Neural progenitor cell (in vitro differentiated cells): ENCODE measurements around the gene TEAD2. TPM values are rescaled to one million over a fixed set of nuclear protein-coding genes. Genes with fewer than 3 reads are reported as not detected.
A peak's percentile ranks its signal among the peaks of the same experiment; 100 is the strongest.

Experiments
- DNase-seq: peaks from one replicate; pipeline ENCODE4 v3.0.0-alpha.2; 2016; ENCODE audit warnings: low spot score
- H2AFZ ChIP-seq: fragments of 200-600 bp; sonication (generic); replicated peaks from 2 replicates; pipeline ENCODE4 v1.6.1; 2016; ENCODE audit warnings: antibody characterized with exemption
- H3F3A ChIP-seq: fragments of 200-600 bp; sonication (generic); 2 replicates; pipeline ENCODE4 v1.6.1; 2016; ENCODE audit warnings: antibody characterized with exemption, low read depth
- H3K27ac ChIP-seq: fragments of 200-600 bp; sonication (generic); 2 replicates; pipeline ENCODE4 v1.5.1; 2016; ENCODE audit warnings: mild to moderate bottlenecking
- H3K27me3 ChIP-seq: fragments of 200-600 bp; sonication (generic); 2 replicates; pipeline ENCODE4 v1.6.1; 2016; ENCODE audit warnings: mild to moderate bottlenecking, moderate library complexity
- H3K36me3 ChIP-seq: fragments of 200-600 bp; sonication (generic); 2 replicates; pipeline ENCODE4 v1.5.1; 2016
- H3K4me1 ChIP-seq: fragments of 200-600 bp; sonication (generic); 2 replicates; pipeline ENCODE4 v1.6.1; 2016; ENCODE audit warnings: mixed run types
- H3K4me2 ChIP-seq: fragments of 200-600 bp; sonication (generic); 2 replicates; pipeline ENCODE4 v1.6.1; 2016
- H3K4me3 ChIP-seq: fragments of 200-600 bp; sonication (generic); 2 replicates; pipeline ENCODE4 v1.5.1; 2016
- H3K79me2 ChIP-seq: fragments of 200-600 bp; sonication (generic); 2 replicates; pipeline ENCODE4 v1.6.1; 2016; ENCODE audit warnings: low read depth
- H3K9ac ChIP-seq: fragments of 200-600 bp; sonication (generic); 2 replicates; pipeline ENCODE4 v1.6.1; 2016
- H3K9me3 ChIP-seq: fragments of 200-600 bp; sonication (generic); 2 replicates; pipeline ENCODE4 v1.5.1; 2016; ENCODE audit warnings: low read depth
- H4K20me1 ChIP-seq: fragments of 200-600 bp; sonication (generic); 2 replicates; pipeline ENCODE4 v1.6.1; 2016; ENCODE audit warnings: low read depth
- H3K27ac Mint-ChIP-seq: 3 replicates; pipeline ENCODE4 v1.8.0; 2021; ENCODE audit warnings: mixed read lengths
- H3K27me3 Mint-ChIP-seq: 2 replicates; pipeline ENCODE4 v1.8.0; 2022; ENCODE audit warnings: low read depth, mild to moderate bottlenecking, inconsistent platforms, moderate library complexity, mixed read lengths; ENCODE audit not compliant: insufficient read depth
- H3K36me3 Mint-ChIP-seq: 3 replicates; pipeline ENCODE4 v1.8.0; 2021; ENCODE audit warnings: mixed read lengths
- H3K4me1 Mint-ChIP-seq: 3 replicates; pipeline ENCODE4 v1.8.0; 2021; ENCODE audit warnings: mixed read lengths
- H3K4me3 Mint-ChIP-seq: 3 replicates; pipeline ENCODE4 v1.8.0; 2021; ENCODE audit warnings: mild to moderate bottlenecking, moderate library complexity, mixed read lengths
- H3K9me3 Mint-ChIP-seq: 3 replicates; pipeline ENCODE4 v1.8.0; 2020; ENCODE audit warnings: mixed read lengths
- CTCF ChIP-seq: fragments of 200-600 bp; sonication (generic); IDR thresholded peaks from 2 replicates; pipeline ENCODE4 v1.5.1; 2017; ENCODE audit warnings: antibody characterized with exemption, mild to moderate bottlenecking
- EZH2 ChIP-seq: fragments of 200-600 bp; sonication (generic); IDR thresholded peaks from 2 replicates; pipeline ENCODE4 v1.6.1; 2017; ENCODE audit warnings: antibody characterized with exemption, mild to moderate bottlenecking, moderate library complexity
- EZH2phosphoT487 ChIP-seq: fragments of 200-600 bp; sonication (generic); IDR thresholded peaks from 2 replicates; pipeline ENCODE4 v1.6.1; 2017; ENCODE audit warnings: antibody characterized with exemption
- total RNA-seq: library from RNA; depleted of rRNA; stranded (reverse); fragments of >200 nt; gene quantifications from 2 replicates; pipeline ENCODE4 v1.2.3, GENCODE V29; 2015; ENCODE audit warnings: low replicate concordance

Gene TEAD2
- total RNA-seq, 1 donor from 2014 or later = 125 TPM

GRCh38 chr19:49338691-49339300 is 23.4 kb downstream of the TEAD2 start:
- Histone ChIP-seq H2AFZ (no peak overlapping the region), H3K27ac (peak overlapping the region; percentile 18), H3K27me3 (no peaks in the 10 kb centered on the region), H3K9ac (no peak overlapping the region), H3K4me3 (peak overlapping the region; percentile 39), H3K4me2 (peak overlapping the region; percentile 73), H3K36me3 (peaks cover 6% of the 10 kb centered on the region), H4K20me1 (peaks cover 61% of the 10 kb centered on the region), H3K4me1 (no peaks in the 10 kb centered on the region), H3K79me2 (no peaks in the 10 kb centered on the region), H3F3A (peaks cover 51% of the 10 kb centered on the region), H3K9me3 (no peaks in the 10 kb centered on the region)
- Mint-ChIP-seq H3K4me3 (peak overlapping the region; percentile 76), H3K4me1 (peaks cover 31% of the 10 kb centered on the region), H3K9me3 (no peaks in the 10 kb centered on the region), H3K27ac (peak overlapping the region; percentile 86), H3K36me3 (peaks cover 37% of the 10 kb centered on the region), H3K27me3 (peaks cover 11% of the 10 kb centered on the region)
- peak; percentile 20 for TF ChIP-seq CTCF
- no peak for TF ChIP-seq EZH2phosphoT487
- peak; percentile 98 for DNase-seq

GRCh38 chr19:49338023-49338677 is 24.1 kb downstream of the TEAD2 start:
- no peaks in the 10 kb centered on the region for H3K79me2 ChIP-seq
- Mint-ChIP-seq H3K36me3 (peaks cover 34% of the 10 kb centered on the region), H3K4me1 (peaks cover 36% of the 10 kb centered on the region), H3K27ac (peak overlapping the region; percentile 86), H3K27me3 (peaks cover 15% of the 10 kb centered on the region), H3K9me3 (no peaks in the 10 kb centered on the region), H3K4me3 (peak overlapping the region; percentile 76)
- no peaks in the 10 kb centered on the region for H3K27me3 ChIP-seq
- peaks cover 48% of the 10 kb centered on the region for H3F3A ChIP-seq
- TF ChIP-seq EZH2 = no peak
- TF ChIP-seq CTCF = no peak
- no peak for TF ChIP-seq EZH2phosphoT487
- no peaks in the 10 kb centered on the region for H3K4me1 ChIP-seq
- H3K9ac ChIP-seq = no peak overlapping the region
- H3K4me3 ChIP-seq = peak overlapping the region; percentile 39
- peaks cover 6% of the 10 kb centered on the region for H3K36me3 ChIP-seq
- peak overlapping the region; percentile 73 for H3K4me2 ChIP-seq
- H3K9me3 ChIP-seq = no peaks in the 10 kb centered on the region
- H2AFZ ChIP-seq = no peak overlapping the region
- peaks cover 59% of the 10 kb centered on the region for H4K20me1 ChIP-seq
- no peak overlapping the region for H3K27ac ChIP-seq
- peak; percentile 64 for DNase-seq

GRCh38 chr19:49337267-49338022 is 24.8 kb downstream of the TEAD2 start:
- Histone ChIP-seq H3K27me3 (no peaks in the 10 kb centered on the region), H3K4me1 (no peaks in the 10 kb centered on the region), H3K4me3 (peak overlapping the region; percentile 39), H3K4me2 (peak overlapping the region; percentile 73), H2AFZ (no peak overlapping the region), H3K9ac (no peak overlapping the region), H3F3A (peaks cover 41% of the 10 kb centered on the region), H4K20me1 (peaks cover 52% of the 10 kb centered on the region), H3K79me2 (no peaks in the 10 kb centered on the region), H3K27ac (no peak overlapping the region), H3K36me3 (peaks cover 6% of the 10 kb centered on the region), H3K9me3 (no peaks in the 10 kb centered on the region)
- DNase-seq = no peak
- H3K9me3 Mint-ChIP-seq = no peaks in the 10 kb centered on the region
- TF ChIP-seq CTCF (no peak), EZH2 (no peak), EZH2phosphoT487 (no peak)
- H3K27me3 Mint-ChIP-seq = peaks cover 20% of the 10 kb centered on the region
- H3K27ac Mint-ChIP-seq = no peak overlapping the region
- no peak overlapping the region for H3K4me3 Mint-ChIP-seq
- peaks cover 26% of the 10 kb centered on the region for H3K36me3 Mint-ChIP-seq
- H3K4me1 Mint-ChIP-seq = peaks cover 31% of the 10 kb centered on the region
